Ovary (tissue), 3 donors: ENCODE results near the gene CHGA.

Experiments
- POLR2A ChIP-seq: fragments of 450-650 bp; IDR thresholded peaks from one replicate; pipeline ENCODE4 v1.6.1; 2017; ENCODE audit warnings: antibody characterized with exemption, mild to moderate bottlenecking, moderate library complexity
- TF ChIP-seq, protein P1 (sequence below), 3 donors: fragments of 450-650 bp in 2 of 3; fragments of 200-600 bp in 1 of 3; IDR thresholded peaks; one replicate each; pipeline versions ENCODE4 v1.5.1 to v1.8.0; 2016 to 2022; ENCODE audit warnings: antibody characterized with exemption in 3 of 3, mild to moderate bottlenecking in 1 of 3
- donor health status: DM: no; HTN: no; CAD: no.

GRCh38 chr14:92906420-92906819 lies 16.5 kb upstream of the CHGA start:
- TF ChIP-seq POLR2A = no peak
- TF ChIP-seq, protein P1, sequence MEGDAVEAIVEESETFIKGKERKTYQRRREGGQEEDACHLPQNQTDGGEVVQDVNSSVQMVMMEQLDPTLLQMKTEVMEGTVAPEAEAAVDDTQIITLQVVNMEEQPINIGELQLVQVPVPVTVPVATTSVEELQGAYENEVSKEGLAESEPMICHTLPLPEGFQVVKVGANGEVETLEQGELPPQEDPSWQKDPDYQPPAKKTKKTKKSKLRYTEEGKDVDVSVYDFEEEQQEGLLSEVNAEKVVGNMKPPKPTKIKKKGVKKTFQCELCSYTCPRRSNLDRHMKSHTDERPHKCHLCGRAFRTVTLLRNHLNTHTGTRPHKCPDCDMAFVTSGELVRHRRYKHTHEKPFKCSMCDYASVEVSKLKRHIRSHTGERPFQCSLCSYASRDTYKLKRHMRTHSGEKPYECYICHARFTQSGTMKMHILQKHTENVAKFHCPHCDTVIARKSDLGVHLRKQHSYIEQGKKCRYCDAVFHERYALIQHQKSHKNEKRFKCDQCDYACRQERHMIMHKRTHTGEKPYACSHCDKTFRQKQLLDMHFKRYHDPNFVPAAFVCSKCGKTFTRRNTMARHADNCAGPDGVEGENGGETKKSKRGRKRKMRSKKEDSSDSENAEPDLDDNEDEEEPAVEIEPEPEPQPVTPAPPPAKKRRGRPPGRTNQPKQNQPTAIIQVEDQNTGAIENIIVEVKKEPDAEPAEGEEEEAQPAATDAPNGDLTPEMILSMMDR (IDR thresholded peaks at IDR 0.05) = no peak
